HEK293T (cell line): ENCODE measurements around the gene LPCAT4.

Experiments used
- CTCF ChIA-PET: fragments of 350-600 bp; formaldehyde crosslinking; extraction: SDS; loops from one replicate; lab custom pipeline; 2021; ENCODE audit warnings: antibody characterized with exemption, inconsistent platforms; lab: Yijun Ruan, JAX
- POLR2A ChIA-PET: fragments of 350-600 bp; formaldehyde crosslinking; extraction: SDS; loops from one replicate; lab custom pipeline; 2020; ENCODE audit warnings: antibody characterized with exemption, inconsistent platforms; lab: Yijun Ruan, JAX
- DNase-seq: peaks from one replicate; pipeline ENCODE4 v3.0.0; 2012; ENCODE audit warnings: mixed read lengths; ENCODE audit errors: extremely low spot score
- ARNT ChIP-seq: fragments of 450-650 bp; IDR thresholded peaks from 2 replicates; pipeline ENCODE4 v1.6.1; 2017; ENCODE audit warnings: mild to moderate bottlenecking
- BHLHE40 ChIP-seq: fragments of 450-650 bp; IDR thresholded peaks from 2 replicates; pipeline ENCODE4 v1.6.1; 2016; ENCODE audit warnings: mild to moderate bottlenecking, moderate library complexity, borderline replicate concordance
- CTBP1 ChIP-seq: fragments of 450-650 bp; IDR thresholded peaks from 2 replicates; pipeline ENCODE4 v1.6.1; 2016; ENCODE audit warnings: borderline replicate concordance
- ELF4 ChIP-seq: fragments of 450-650 bp; IDR thresholded peaks from 2 replicates; pipeline ENCODE4 v1.6.1; 2017; ENCODE audit warnings: antibody characterized with exemption
- FOXA1 ChIP-seq: fragments of 450-650 bp; IDR thresholded peaks from 2 replicates; pipeline ENCODE4 v1.6.1; 2016; ENCODE audit warnings: mild to moderate bottlenecking
- FOXK2 ChIP-seq: fragments of 450-650 bp; IDR thresholded peaks from 2 replicates; pipeline ENCODE4 v1.6.1; 2016; ENCODE audit warnings: mild to moderate bottlenecking
- FOXM1 ChIP-seq: fragments of 450-650 bp; IDR thresholded peaks from 2 replicates; pipeline ENCODE4 v1.6.1; 2017; ENCODE audit warnings: mild to moderate bottlenecking, borderline replicate concordance
- HDGF ChIP-seq: fragments of 450-650 bp; IDR thresholded peaks from 2 replicates; pipeline ENCODE4 v1.6.1; 2017; ENCODE audit warnings: antibody characterized with exemption, borderline replicate concordance
- L3MBTL2 ChIP-seq: fragments of 450-650 bp; conservative IDR thresholded peaks from 2 replicates; pipeline ENCODE4 v1.6.1; 2016; ENCODE audit warnings: mild to moderate bottlenecking
- LEF1 ChIP-seq: fragments of 450-650 bp; IDR thresholded peaks from 2 replicates; pipeline ENCODE4 v1.6.1; 2017; ENCODE audit warnings: mild to moderate bottlenecking, borderline replicate concordance
- NFRKB ChIP-seq: fragments of 450-650 bp; IDR thresholded peaks from 2 replicates; pipeline ENCODE4 v1.6.1; 2016; ENCODE audit warnings: mild to moderate bottlenecking, moderate library complexity
- SP1 ChIP-seq: fragments of 450-650 bp; IDR thresholded peaks from 2 replicates; pipeline ENCODE4 v1.6.1; 2017
- SUZ12 ChIP-seq: fragments of 450-650 bp; IDR thresholded peaks from 2 replicates; pipeline ENCODE4 v1.6.1; 2016; ENCODE audit warnings: mild to moderate bottlenecking
- TARDBP ChIP-seq: fragments of 450-650 bp; IDR thresholded peaks from 2 replicates; pipeline ENCODE4 v1.6.1; 2016
- ZNF384 ChIP-seq: fragments of 450-650 bp; IDR thresholded peaks from 2 replicates; pipeline ENCODE4 v1.6.1; 2016
- TF ChIP-seq, protein P1 (sequence below): fragments of 450-650 bp; IDR thresholded peaks from 2 replicates; pipeline ENCODE4 v1.6.1; 2016

LPCAT4 gene

GRCh38 chr15:34332553-34333120, 34.4 kb downstream of the LPCAT4 start:
- no peak for DNase-seq
- no peak for TF ChIP-seq CTBP1
- TF ChIP-seq, protein P1, sequence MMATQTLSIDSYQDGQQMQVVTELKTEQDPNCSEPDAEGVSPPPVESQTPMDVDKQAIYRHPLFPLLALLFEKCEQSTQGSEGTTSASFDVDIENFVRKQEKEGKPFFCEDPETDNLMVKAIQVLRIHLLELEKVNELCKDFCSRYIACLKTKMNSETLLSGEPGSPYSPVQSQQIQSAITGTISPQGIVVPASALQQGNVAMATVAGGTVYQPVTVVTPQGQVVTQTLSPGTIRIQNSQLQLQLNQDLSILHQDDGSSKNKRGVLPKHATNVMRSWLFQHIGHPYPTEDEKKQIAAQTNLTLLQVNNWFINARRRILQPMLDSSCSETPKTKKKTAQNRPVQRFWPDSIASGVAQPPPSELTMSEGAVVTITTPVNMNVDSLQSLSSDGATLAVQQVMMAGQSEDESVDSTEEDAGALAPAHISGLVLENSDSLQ = no peak
- no peak for TF ChIP-seq ZNF384
- no peak for TF ChIP-seq SP1
- TF ChIP-seq FOXM1 = no peak
- no peak for TF ChIP-seq ELF4
- TF ChIP-seq FOXK2 = no peak
- no peak for TF ChIP-seq ARNT
- TF ChIP-seq BHLHE40 = no peak
- ChIA-PET CTCF (no interaction called here), POLR2A (interaction anchor here (1.0 kb wide), 1 partner anchor 14 kb away, joined by 3 read pairs; no protein-coding TSS in a partner anchor)

- CTCF ChIA-PET = no interaction called here
- TF ChIP-seq FOXM1 = no peak
- no peak for TF ChIP-seq FOXA1
- no peak for TF ChIP-seq SUZ12
- TF ChIP-seq TARDBP = no peak
- no peak for TF ChIP-seq SP1
- no peak for TF ChIP-seq NFRKB
- TF ChIP-seq ZNF384 = no peak
- TF ChIP-seq BHLHE40 = no peak
- TF ChIP-seq, protein P1 = no peak
- no peak for TF ChIP-seq LEF1
- DNase-seq = no peak
- POLR2A ChIA-PET = no interaction called here
These were observed 35.2 kb downstream of the LPCAT4 start for GRCh38 chr15:34331809-34332208.

DNA sequence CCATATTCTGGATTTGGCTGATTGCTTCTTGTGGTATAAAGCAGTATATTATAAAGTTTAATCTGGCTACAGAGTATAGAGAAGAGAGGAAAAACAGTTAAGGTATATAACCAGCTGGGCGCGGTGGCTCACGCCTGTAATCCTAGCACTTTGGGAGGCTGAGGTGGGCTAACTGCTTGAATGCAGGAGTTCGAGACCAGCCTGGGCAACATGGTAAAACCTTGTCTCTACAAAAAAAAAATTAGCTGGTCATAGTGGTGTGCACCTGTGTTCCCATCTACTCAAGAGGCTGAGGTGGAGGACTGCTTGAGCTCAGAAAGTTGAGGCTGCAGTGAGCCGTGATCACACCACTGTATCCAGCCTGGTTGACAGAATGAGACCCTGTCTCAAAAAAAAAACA, 36.7 kb downstream of the LPCAT4 start:
- no peak for DNase-seq
- CTCF ChIA-PET = interaction anchor here (1.1 kb wide), 1 partner anchor 121 kb away, joined by 4 read pairs; the partner anchor contains the start of gene KATNBL1
- POLR2A ChIA-PET = interaction anchor here (0.6 to 1.3 kb wide), 3 partner anchors 12 to 224 kb away, joined by 3 to 4 read pairs (median 3); no protein-coding TSS in a partner anchor
- TF ChIP-seq ELF4 (no peak), BHLHE40 (no peak), TARDBP (no peak), HDGF (no peak), ARNT (no peak), ZNF384 (no peak), SP1 (no peak), L3MBTL2 (no peak)
- TF ChIP-seq, protein P1 = no peak

DNA sequence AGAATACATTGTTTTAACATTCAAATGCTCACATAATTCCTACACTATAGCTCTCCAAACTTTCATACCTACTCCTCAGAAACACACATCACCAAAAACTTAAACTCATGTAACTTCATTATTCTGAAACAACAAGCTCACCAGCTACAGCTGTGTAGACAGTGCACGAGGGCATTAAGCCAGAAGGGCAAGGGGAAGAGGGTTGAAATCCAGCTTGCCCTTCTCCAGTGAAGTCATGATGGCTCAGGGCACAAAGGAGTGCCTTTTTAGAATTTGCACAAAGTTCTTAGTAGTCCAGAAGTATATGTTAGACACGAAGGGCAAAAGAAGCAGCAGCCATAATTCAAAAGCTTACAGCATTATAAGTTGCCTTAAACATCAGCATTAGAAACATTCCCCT, 38.0 kb downstream of the LPCAT4 start:
- no peak for DNase-seq
- CTCF ChIA-PET = interaction anchor here (1.1 kb wide), 1 partner anchor 120 kb away, joined by 4 read pairs; the partner anchor contains the start of gene KATNBL1
- POLR2A ChIA-PET = interaction anchor here (0.9 to 2.8 kb wide), 2 partner anchors 8 to 10 kb away, joined by 3 to 13 read pairs; partner anchors contain the start of gene SLC12A6
- TF ChIP-seq, protein P1 = no peak
- TF ChIP-seq FOXA1 (no peak), SP1 (no peak), HDGF (no peak), TARDBP (no peak), ARNT (no peak), SUZ12 (no peak), BHLHE40 (no peak), ELF4 (no peak), LEF1 (no peak), FOXM1 (no peak), FOXK2 (no peak), L3MBTL2 (no peak), ZNF384 (no peak), CTBP1 (no peak)

DNA sequence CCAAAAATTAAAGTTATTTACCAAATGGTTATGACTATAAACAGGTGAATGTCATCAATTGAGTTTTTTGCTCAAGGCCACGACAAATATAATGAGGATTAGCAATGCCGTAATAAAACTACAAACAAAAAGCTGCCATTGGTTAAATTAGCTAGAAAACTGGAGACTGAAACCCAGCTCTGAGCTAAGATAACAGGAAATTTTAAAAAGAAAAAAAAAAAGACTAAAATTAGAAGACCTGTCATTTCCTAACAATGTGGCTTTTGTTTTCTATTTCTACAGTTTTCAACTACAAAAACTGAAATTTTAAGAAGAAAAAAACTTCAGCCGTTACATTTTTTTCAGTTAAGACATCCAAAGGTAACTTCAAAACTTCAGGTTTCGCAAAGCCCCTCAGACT, 39.1 kb downstream of the LPCAT4 start:
- TF ChIP-seq L3MBTL2 (no peak), CTBP1 (no peak), HDGF (no peak)
- no peak for DNase-seq
- ChIA-PET POLR2A (interaction anchor here (1.0 to 2.8 kb wide), 2 partner anchors 9 to 11 kb away, joined by 4 to 13 read pairs; partner anchors contain the start of gene SLC12A6), CTCF (no interaction called here)

GRCh38 chr15:34325368-34325767, 41.6 kb downstream of the LPCAT4 start:
- CTCF ChIA-PET = no interaction called here
- TF ChIP-seq NFRKB (no peak), FOXK2 (no peak), ELF4 (no peak), FOXM1 (no peak), CTBP1 (no peak), BHLHE40 (no peak), FOXA1 (no peak), SUZ12 (no peak), LEF1 (no peak), ZNF384 (no peak), TARDBP (no peak), ARNT (no peak)
- TF ChIP-seq, protein P1 = no peak
- no peak for DNase-seq
- POLR2A ChIA-PET = interaction anchor here (1.1 to 1.3 kb wide), 2 partner anchors 13 to 18 kb away, joined by 3 to 4 read pairs; partner anchors contain the start of genes NOP10 and NUTM1
